ENCODE data around the gene LSM7.

GRCh38 chr19:2302319-2303210 is 25.8 kb downstream of the LSM7 start:
- TF ChIP-seq CTCF (IDR thresholded peaks at IDR 0.05) (no peak), POLR2A (IDR thresholded peaks at IDR 0.05) (no peak)
